ENCODE measurements around the gene ATP5ME.

Gene ATP5ME

GRCh38 chr4:653080-653821, 20.8 kb downstream of the ATP5ME start:
- Histone ChIP-seq H3K27ac (ENCODE audit: low read length) (no peak overlapping the region), H3K36me3 (ENCODE audit: control insufficient read depth, insufficient read depth, low read length) (no peaks in the 10 kb centered on the region), H3K27me3 (ENCODE audit: control insufficient read depth, insufficient read depth, low read length) (no peaks in the 10 kb centered on the region), H3K4me1 (ENCODE audit: control insufficient read depth, insufficient read depth, low read length) (0 out of 2 replicates have a peak, but pooled peaks cover 1% of the 10 kb centered on the region), H3K9me3 (ENCODE audit: control insufficient read depth, insufficient read depth, low read length) (no peaks in the 10 kb centered on the region), H3K4me3 (ENCODE audit: low read length) (no peak overlapping the region)
- DNase-seq (ENCODE audit: low read depth, low spot score), result no peak
- no CpG with 5 or more reads among the region's 35 CpGs for WGBS (ENCODE audit: insufficient coverage, insufficient read length)

- Histone ChIP-seq H3K4me1 (ENCODE audit: control insufficient read depth, insufficient read depth, low read length) (peaks cover 4% of the 10 kb centered on the region; the same call in 1 of the 2 replicates), H3K27ac (ENCODE audit: low read length) (no peak overlapping the region), H3K9me3 (ENCODE audit: control insufficient read depth, insufficient read depth, low read length) (no peaks in the 10 kb centered on the region), H3K36me3 (ENCODE audit: control insufficient read depth, insufficient read depth, low read length) (no peaks in the 10 kb centered on the region), H3K4me3 (ENCODE audit: low read length) (no peak overlapping the region), H3K27me3 (ENCODE audit: control insufficient read depth, insufficient read depth, low read length) (no peaks in the 10 kb centered on the region)
- WGBS (ENCODE audit: insufficient coverage, insufficient read length), result no CpG with 5 or more reads among the region's 24 CpGs
- no peak for DNase-seq (ENCODE audit: low read depth, low spot score)
Observed at GRCh38 chr4:651884-652642, 22.0 kb downstream of the ATP5ME start.

- H3K27me3 ChIP-seq (ENCODE audit: control insufficient read depth, insufficient read depth, low read length), result no peaks in the 10 kb centered on the region
- H3K4me3 ChIP-seq (ENCODE audit: low read length), result no peak overlapping the region
- no peak overlapping the region for H3K27ac ChIP-seq (ENCODE audit: low read length)
- DNase-seq (ENCODE audit: low read depth, low spot score), result no peak
- no CpG with 5 or more reads among the region's 49 CpGs for WGBS (ENCODE audit: insufficient coverage, insufficient read length)
- H3K36me3 ChIP-seq (ENCODE audit: control insufficient read depth, insufficient read depth, low read length), result no peaks in the 10 kb centered on the region
- H3K4me1 ChIP-seq (ENCODE audit: control insufficient read depth, insufficient read depth, low read length), result peaks cover 4% of the 10 kb centered on the region; the same call in 1 of the 2 replicates
- H3K9me3 ChIP-seq (ENCODE audit: control insufficient read depth, insufficient read depth, low read length), result no peaks in the 10 kb centered on the region
Observed at GRCh38 chr4:650951-651883, 22.9 kb downstream of the ATP5ME start.

- Histone ChIP-seq H3K4me1 (ENCODE audit: control insufficient read depth, insufficient read depth, low read length) (peaks cover 4% of the 10 kb centered on the region; the same call in 1 of the 2 replicates), H3K27me3 (ENCODE audit: control insufficient read depth, insufficient read depth, low read length) (no peaks in the 10 kb centered on the region), H3K4me3 (ENCODE audit: low read length) (no peak overlapping the region; the same call in 1 of the 2 replicates), H3K9me3 (ENCODE audit: control insufficient read depth, insufficient read depth, low read length) (no peaks in the 10 kb centered on the region), H3K36me3 (ENCODE audit: control insufficient read depth, insufficient read depth, low read length) (no peaks in the 10 kb centered on the region), H3K27ac (ENCODE audit: low read length) (no peak overlapping the region)
- no CpG with 5 or more reads among the region's 18 CpGs for WGBS (ENCODE audit: insufficient coverage, insufficient read length)
- DNase-seq (ENCODE audit: low read depth, low spot score), result no peak
Observed at GRCh38 chr4:650461-650860, 23.6 kb downstream of the ATP5ME start.

- Histone ChIP-seq H3K9me3 (ENCODE audit: control insufficient read depth, insufficient read depth, low read length) (no peaks in the 10 kb centered on the region), H3K36me3 (ENCODE audit: control insufficient read depth, insufficient read depth, low read length) (no peaks in the 10 kb centered on the region), H3K4me1 (ENCODE audit: control insufficient read depth, insufficient read depth, low read length) (peaks cover 4% of the 10 kb centered on the region; the same call in 1 of the 2 replicates), H3K27me3 (ENCODE audit: control insufficient read depth, insufficient read depth, low read length) (no peaks in the 10 kb centered on the region), H3K27ac (ENCODE audit: low read length) (no peak overlapping the region), H3K4me3 (ENCODE audit: low read length) (no peak overlapping the region; the same call in 1 of the 2 replicates)
- no peak for DNase-seq (ENCODE audit: low read depth, low spot score)
- no CpG with 5 or more reads among the region's 13 CpGs for WGBS (ENCODE audit: insufficient coverage, insufficient read length)
Observed at GRCh38 chr4:649751-650310, 24.2 kb downstream of the ATP5ME start.

DNA sequence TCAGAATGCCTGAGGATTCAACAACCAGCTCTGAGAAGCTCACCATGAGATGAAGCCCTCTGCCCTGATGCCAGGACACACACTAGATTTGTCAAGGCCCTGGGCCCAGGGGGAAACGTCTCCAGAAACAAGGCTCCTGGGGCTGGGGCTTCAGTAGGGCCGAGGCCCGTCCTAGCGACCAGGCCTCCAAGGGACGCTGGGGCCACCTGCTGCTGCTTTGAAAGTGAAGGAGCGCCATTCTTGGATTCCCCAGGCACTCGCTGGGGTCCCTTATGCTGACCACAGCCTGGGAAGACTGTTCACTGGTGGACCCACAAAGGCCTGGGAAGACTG, 24.8 kb downstream of the ATP5ME start:
- no peaks in the 10 kb centered on the region for H3K36me3 ChIP-seq (ENCODE audit: control insufficient read depth, insufficient read depth, low read length)
- DNase-seq (ENCODE audit: low read depth, low spot score), result no peak
- H3K4me3 ChIP-seq (ENCODE audit: low read length), result no peak overlapping the region
- H3K9me3 ChIP-seq (ENCODE audit: control insufficient read depth, insufficient read depth, low read length), result no peaks in the 10 kb centered on the region
- H3K4me1 ChIP-seq (ENCODE audit: control insufficient read depth, insufficient read depth, low read length), result peaks cover 4% of the 10 kb centered on the region; the same call in 1 of the 2 replicates
- H3K27me3 ChIP-seq (ENCODE audit: control insufficient read depth, insufficient read depth, low read length), result no peaks in the 10 kb centered on the region
- no CpG with 5 or more reads among the region's 7 CpGs for WGBS (ENCODE audit: insufficient coverage, insufficient read length)
- H3K27ac ChIP-seq (ENCODE audit: low read length), result no peak overlapping the region

DNA sequence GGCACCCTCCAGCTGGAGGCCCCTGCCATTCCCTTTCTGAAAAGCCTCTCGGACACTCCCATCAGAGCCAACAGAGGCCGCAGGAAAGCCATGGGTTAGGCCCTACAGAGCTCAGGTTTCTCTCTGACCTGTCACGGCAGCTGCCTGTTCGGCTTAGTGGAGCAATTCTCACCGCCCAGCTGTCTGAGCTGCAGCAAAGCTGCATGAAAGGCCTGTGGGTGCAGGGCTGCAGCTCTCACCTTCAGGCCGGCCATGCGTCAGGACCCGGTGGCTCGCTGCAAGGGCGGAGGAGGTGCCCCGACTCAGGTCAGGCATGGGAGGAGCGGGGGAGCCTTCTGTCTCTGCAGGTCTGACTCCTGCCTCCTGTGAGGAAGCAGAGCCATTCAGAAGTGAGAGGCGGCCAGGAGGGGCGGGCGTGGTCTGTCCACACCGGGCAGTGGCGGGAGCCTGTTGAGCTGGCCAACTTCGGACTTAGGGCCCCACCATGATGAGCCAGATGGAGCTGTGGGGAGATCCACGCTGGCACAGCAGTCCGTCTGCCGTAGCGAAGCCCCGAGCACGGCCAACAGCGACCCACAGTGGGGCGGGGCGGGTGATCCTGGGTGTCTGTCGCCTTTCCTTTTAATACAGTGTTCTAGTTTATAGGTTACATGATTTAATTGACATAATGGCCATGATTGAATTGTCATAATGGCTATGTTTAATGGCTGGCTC, 25.3 kb downstream of the ATP5ME start:
- DNase-seq (ENCODE audit: low read depth, low spot score), result no peak
- WGBS (ENCODE audit: insufficient coverage, insufficient read length), result no CpG with 5 or more reads among the region's 28 CpGs
- H3K9me3 ChIP-seq (ENCODE audit: control insufficient read depth, insufficient read depth, low read length), result no peaks in the 10 kb centered on the region
- no peaks in the 10 kb centered on the region for H3K27me3 ChIP-seq (ENCODE audit: control insufficient read depth, insufficient read depth, low read length)
- H3K36me3 ChIP-seq (ENCODE audit: control insufficient read depth, insufficient read depth, low read length), result no peaks in the 10 kb centered on the region
- peaks cover 4% of the 10 kb centered on the region; the same call in 1 of the 2 replicates for H3K4me1 ChIP-seq (ENCODE audit: control insufficient read depth, insufficient read depth, low read length)
- no peak overlapping the region for H3K4me3 ChIP-seq (ENCODE audit: low read length)
- no peak overlapping the region for H3K27ac ChIP-seq (ENCODE audit: low read length)

GRCh38 chr4:647481-647880, 26.6 kb downstream of the ATP5ME start:
- Histone ChIP-seq H3K9me3 (ENCODE audit: control insufficient read depth, insufficient read depth, low read length) (no peaks in the 10 kb centered on the region), H3K36me3 (ENCODE audit: control insufficient read depth, insufficient read depth, low read length) (no peaks in the 10 kb centered on the region), H3K27ac (ENCODE audit: low read length) (no peak overlapping the region), H3K4me3 (ENCODE audit: low read length) (no peak overlapping the region), H3K27me3 (ENCODE audit: control insufficient read depth, insufficient read depth, low read length) (no peaks in the 10 kb centered on the region), H3K4me1 (ENCODE audit: control insufficient read depth, insufficient read depth, low read length) (peaks cover 4% of the 10 kb centered on the region; the same call in 1 of the 2 replicates)
- no CpG with 5 or more reads among the region's 13 CpGs for WGBS (ENCODE audit: insufficient coverage, insufficient read length)
- DNase-seq (ENCODE audit: low read depth, low spot score), result no peak

- Histone ChIP-seq H3K9me3 (ENCODE audit: control insufficient read depth, insufficient read depth, low read length) (no peaks in the 10 kb centered on the region), H3K27me3 (ENCODE audit: control insufficient read depth, insufficient read depth, low read length) (no peaks in the 10 kb centered on the region), H3K36me3 (ENCODE audit: control insufficient read depth, insufficient read depth, low read length) (no peaks in the 10 kb centered on the region), H3K27ac (ENCODE audit: low read length) (no peak overlapping the region), H3K4me3 (ENCODE audit: low read length) (no peak overlapping the region), H3K4me1 (ENCODE audit: control insufficient read depth, insufficient read depth, low read length) (peaks cover 4% of the 10 kb centered on the region; the same call in 1 of the 2 replicates)
- no CpG with 5 or more reads among the region's 32 CpGs for WGBS (ENCODE audit: insufficient coverage, insufficient read length)
- DNase-seq (ENCODE audit: low read depth, low spot score), result no peak
Observed at GRCh38 chr4:646460-646859, 27.6 kb downstream of the ATP5ME start.

All from iPS DF 6.9 (cell line).